ENCODE data around the gene PLCH2. TPM values are rescaled to one million over a fixed set of nuclear protein-coding genes. Genes with fewer than 3 reads are reported as not detected.
A peak's percentile ranks its signal among the peaks of the same experiment; 100 is the strongest.

Gene PLCH2
- polyA plus RNA-seq, 1 of the 3 experiments (the other 2 are of a cell fraction) = 0.08 TPM

- no peak overlapping the region for H3K4me3 ChIP-seq (ENCODE audit: low read depth in 2 of 2, low read length in 1 of 2)
- H3K36me3 ChIP-seq (replicated peaks in 1 of 2; ENCODE audit: control insufficient read depth in 1 of 2, insufficient read depth in 2 of 2, low read length in 1 of 2) = no peaks in the 10 kb centered on the region
- H3F3A ChIP-seq (replicated peaks; ENCODE audit: insufficient read depth) = no peaks in the 10 kb centered on the region
- no CpG with 5 or more reads among the region's 17 CpGs for WGBS (ENCODE audit: low lambda C conversion rate)
- no peaks in the 10 kb centered on the region for H3K9me2 ChIP-seq
- POLR2A ChIA-PET = interaction anchor here (0.9 to 2.3 kb wide), 5 partner anchors 14 to 72 kb away, joined by 5 to 17 read pairs (median 7); partner anchors contain the start of gene PANK4
- peak overlapping the region in 1 of 2 experiments; percentile 96; a peak in 2 of 4 replicates for H3K27ac ChIP-seq (ENCODE audit: low read depth in 2 of 2, low read length in 1 of 2)
- no peaks in the 10 kb centered on the region for H4K20me1 ChIP-seq (ENCODE audit: insufficient read depth)
- H3K9ac ChIP-seq = no peak overlapping the region
- peaks cover 0 to 99% of the 10 kb centered on the region in 2 experiments; a peak in 1 of 4 replicates for H3K4me1 ChIP-seq (ENCODE audit: control insufficient read depth in 1 of 2, insufficient read depth in 2 of 2, low read depth in 1 of 2, low read length in 1 of 2)
- TF ChIP-seq MEF2A (IDR thresholded peaks at IDR 0.05; ENCODE audit: borderline replicate concordance, low read depth) (no peak), EP300 (IDR thresholded peaks at IDR 0.05; ENCODE audit: borderline replicate concordance in 1 of 2, low read depth in 1 of 2, low read length in 1 of 2) (no peak), SMC3 (IDR thresholded peaks at IDR 0.05; ENCODE audit: low read depth, low read length) (no peak), PBX3 (IDR thresholded peaks at IDR 0.05) (no peak), POLR2AphosphoS5 (IDR thresholded peaks at IDR 0.05; ENCODE audit: low read depth, low read length) (no peak), GABPA (IDR thresholded peaks at IDR 0.05; ENCODE audit: low read depth) (no peak), REST (IDR thresholded peaks at IDR 0.05; ENCODE audit: low read depth, low read length) (no peak)
- no peaks in the 10 kb centered on the region for H3K79me2 ChIP-seq (ENCODE audit: insufficient read depth)
- no peak overlapping the region for H2AFZ ChIP-seq (ENCODE audit: low read depth)
- H3K9me3 ChIP-seq = no peaks in the 10 kb centered on the region
- CTCF ChIA-PET = interaction anchor here (1.6 to 2.2 kb wide), 2 partner anchors 14 to 73 kb away, joined by 5 to 8 read pairs; no protein-coding TSS in a partner anchor
- H3K27me3 ChIP-seq (ENCODE audit: insufficient read depth) = no peaks in the 10 kb centered on the region
- no peak overlapping the region for H3K4me2 ChIP-seq
- peak; percentile 55 for DNase-seq
These were observed 1.8 kb upstream of the PLCH2 start for GRCh38 chr1:2474104-2474844.

GRCh38 chr1:2474933-2475371, 1.1 kb upstream of the PLCH2 start:
- Histone ChIP-seq H3K4me2 (no peak overlapping the region), H3K9ac (no peak overlapping the region), H3K9me2 (no peaks in the 10 kb centered on the region), H3K4me1 (ENCODE audit: control insufficient read depth in 1 of 2, insufficient read depth in 2 of 2, low read depth in 1 of 2, low read length in 1 of 2) (peaks cover 0 to 99% of the 10 kb centered on the region in 2 experiments; a peak in 1 of 4 replicates), H3K27me3 (ENCODE audit: insufficient read depth) (no peaks in the 10 kb centered on the region), H3K27ac (ENCODE audit: low read depth in 2 of 2, low read length in 1 of 2) (peak overlapping the region in 1 of 2 experiments; percentile 96; a peak in 2 of 4 replicates), H3K79me2 (ENCODE audit: insufficient read depth) (no peaks in the 10 kb centered on the region), H4K20me1 (ENCODE audit: insufficient read depth) (no peaks in the 10 kb centered on the region), H2AFZ (ENCODE audit: low read depth) (no peak overlapping the region), H3K4me3 (ENCODE audit: low read depth in 2 of 2, low read length in 1 of 2) (no peak overlapping the region), H3K9me3 (no peaks in the 10 kb centered on the region), H3K36me3 (replicated peaks in 1 of 2; ENCODE audit: control insufficient read depth in 1 of 2, insufficient read depth in 2 of 2, low read length in 1 of 2) (no peaks in the 10 kb centered on the region), H3F3A (replicated peaks; ENCODE audit: insufficient read depth) (no peaks in the 10 kb centered on the region)
- ChIA-PET POLR2A (interaction anchor here (0.6 to 2.3 kb wide), 6 partner anchors 15 to 71 kb away, joined by 3 to 17 read pairs (median 6); partner anchors contain the start of gene PANK4), CTCF (interaction anchor here (2.2 kb wide), 1 partner anchor 15 kb away, joined by 8 read pairs; no protein-coding TSS in a partner anchor)
- DNase-seq = peak; percentile 96
- WGBS (ENCODE audit: low lambda C conversion rate) = 7% methylated on average over 2 of the region's 13 CpGs
- TF ChIP-seq RCOR1 (IDR thresholded peaks at IDR 0.05; ENCODE audit: low read length) (peak; percentile 44; the same call in 1 of the 2 replicates), EP300 (IDR thresholded peaks at IDR 0.05; ENCODE audit: borderline replicate concordance in 1 of 2, low read depth in 1 of 2, low read length in 1 of 2) (peak in 1 of 2 experiments; percentile 73; a peak in 2 of 4 replicates), REST (IDR thresholded peaks at IDR 0.05; ENCODE audit: low read depth, low read length) (no peak), FOXJ3 (CRISPR knock-in tag; IDR thresholded peaks at IDR 0.05) (0 out of 2 replicates have a peak, but pooled peaks have one; percentile 37), RAD21 (IDR thresholded peaks at IDR 0.05; ENCODE audit: low read length) (peak; percentile 12; the same call in 1 of the 2 replicates), ZBTB33 (IDR thresholded peaks at IDR 0.05; ENCODE audit: borderline replicate concordance, low read depth) (no peak), MXI1 (IDR thresholded peaks at IDR 0.05; ENCODE audit: low read depth, low read length) (peak; percentile 88), SMC3 (IDR thresholded peaks at IDR 0.05; ENCODE audit: low read depth, low read length) (peak; percentile 7; the same call in 1 of the 2 replicates), RFX5 (IDR thresholded peaks at IDR 0.05; ENCODE audit: low read length) (peak; percentile 65; the same call in 1 of the 2 replicates)
